Right renal pelvis (tissue), 4 donors: ENCODE results near the gene TESPA1. TPM values are rescaled to one million over a fixed set of nuclear protein-coding genes. Genes with fewer than 3 reads are reported as not detected.
"Not testable (repeated sequence)": the region's sequence is repeated elsewhere in the genome, so short reads cannot be mapped to it uniquely, and the experiment has no call there.

Source experiments
- DNase-seq, 4 donors: peaks; one replicate each; pipeline ENCODE4 v3.0.0-alpha.2; 2013; ENCODE audit warnings: low read depth in 4 of 4, low spot score in 3 of 4, missing footprints in 1 of 4
- polyA plus RNA-seq, 4 donors: library from polyadenylated mRNA; unstranded; fragments of 120-200 nt; gene quantifications; one replicate each; pipeline ENCODE4 v1.2.1, GENCODE V29; 2013; ENCODE audit not compliant: insufficient read length in 4 of 4

TESPA1 gene
- polyA plus RNA-seq, 4 donors = 0.18 to 1.1 (median 0.30) TPM

GRCh38 chr12:54987611-54988231 lies 3.2 kb upstream of the TESPA1 start:
- no peak for DNase-seq

- DNase-seq = not testable (repeated sequence)
Measured at GRCh38 chr12:54986773-54987172, 2.2 kb upstream of the TESPA1 start.

- DNase-seq = no peak
Measured at GRCh38 chr12:54983536-54984101, 943 bp downstream of the TESPA1 start.

- DNase-seq = no peak
Measured at GRCh38 chr12:54981796-54982195, 2.8 kb downstream of the TESPA1 start.

GRCh38 chr12:54980341-54980740 lies 4.2 kb downstream of the TESPA1 start:
- DNase-seq = no peak

GRCh38 chr12:54977857-54978256 lies 6.7 kb downstream of the TESPA1 start:
- no peak for DNase-seq

- DNase-seq = no peak
Measured at GRCh38 chr12:54977155-54977554, 7.4 kb downstream of the TESPA1 start.

- no peak for DNase-seq
Measured at GRCh38 chr12:54975875-54976274, 8.7 kb downstream of the TESPA1 start.

GRCh38 chr12:54975272-54975671 lies 9.3 kb downstream of the TESPA1 start:
- no peak for DNase-seq

GRCh38 chr12:54974279-54974678 lies 10.3 kb downstream of the TESPA1 start:
- no peak for DNase-seq

- DNase-seq = no peak
Measured at GRCh38 chr12:54973556-54973955, 11.0 kb downstream of the TESPA1 start.

- no peak for DNase-seq
Measured at GRCh38 chr12:54970741-54971140, 13.8 kb downstream of the TESPA1 start.

- DNase-seq = no peak
Measured at GRCh38 chr12:54968181-54968730, 16.3 kb downstream of the TESPA1 start.

- DNase-seq = no peak
Measured at GRCh38 chr12:54967461-54967860, 17.1 kb downstream of the TESPA1 start.

- no peak for DNase-seq
Measured at GRCh38 chr12:54961190-54961589, 23.4 kb downstream of the TESPA1 start.

GRCh38 chr12:54959291-54960018 lies 25.1 kb downstream of the TESPA1 start:
- no peak for DNase-seq

- peak; percentile 39 to 60 (median 44) for DNase-seq
Measured at GRCh38 chr12:54958048-54958658, 26.4 kb downstream of the TESPA1 start.

GRCh38 chr12:54956818-54957641 lies 27.5 kb downstream of the TESPA1 start:
- no peak for DNase-seq

- no peak for DNase-seq
Measured at GRCh38 chr12:54956322-54956721, 28.2 kb downstream of the TESPA1 start.

- DNase-seq = no peak
Measured at GRCh38 chr12:54954801-54955200, 29.8 kb downstream of the TESPA1 start.
